HepG2 (cell line): ENCODE data around the gene MB21D2.

ENCODE experiments used
- CBFB ChIP-seq: sonication (generic); formaldehyde crosslinking; IDR thresholded peaks from 2 replicates; pipeline ENCODE4 v1.4.0; 2020; ENCODE audit warnings: missing genetic modification reagents
- IKZF1 ChIP-seq: fragments of 450-650 bp; IDR thresholded peaks from 2 replicates; pipeline ENCODE4 v1.7.1; 2016
- KDM1A ChIP-seq: IDR thresholded peaks from 2 replicates; pipeline ENCODE4 v1.6.1; 2016; ENCODE audit warnings: missing compliant biosample characterization
- KLF15 ChIP-seq: sonication (generic); formaldehyde crosslinking; IDR thresholded peaks from 2 replicates; pipeline ENCODE4 v1.8.1; 2023; ENCODE audit warnings: borderline replicate concordance, mild to moderate bottlenecking, inconsistent platforms, missing genetic modification reagents, mixed read lengths
- POLR2AphosphoS5 ChIP-seq: IDR thresholded peaks from 2 replicates; pipeline ENCODE4 v1.6.1; 2012; ENCODE audit warnings: low read depth, low read length
- SETDB1 ChIP-seq: sonication (generic); formaldehyde crosslinking; IDR thresholded peaks from 2 replicates; pipeline ENCODE4 v1.5.1; 2020; ENCODE audit warnings: missing genetic modification reagents, mild to moderate bottlenecking, borderline replicate concordance
- ZNF24 ChIP-seq: fragments of 450-650 bp; IDR thresholded peaks from 2 replicates; pipeline ENCODE4 v1.6.1; 2017; ENCODE audit warnings: antibody characterized with exemption, mild to moderate bottlenecking
- ZNF468 ChIP-seq: sonication (generic); formaldehyde crosslinking; IDR thresholded peaks from 2 replicates; pipeline ENCODE4 v1.8.0; 2022; ENCODE audit warnings: mild to moderate bottlenecking, moderate library complexity, missing genetic modification reagents
- TF ChIP-seq, protein P1 (sequence below): sonication (generic); formaldehyde crosslinking; IDR thresholded peaks from 2 replicates; pipeline ENCODE4 v1.5.0; 2020; ENCODE audit warnings: mild to moderate bottlenecking, missing genetic modification reagents, moderate library complexity
- TF ChIP-seq, protein P2 (sequence below): sonication (generic); formaldehyde crosslinking; IDR thresholded peaks from 2 replicates; pipeline ENCODE4 v1.8.1; 2023; ENCODE audit warnings: mild to moderate bottlenecking, inconsistent platforms, moderate library complexity, missing genetic modification reagents, borderline replicate concordance
- TF ChIP-seq, protein P3 (sequence below): sonication (generic); formaldehyde crosslinking; IDR thresholded peaks from 2 replicates; pipeline ENCODE4 v1.8.0; 2022; ENCODE audit warnings: low read depth, missing genetic modification reagents
- TF ChIP-seq, protein P4 (sequence below): sonication (generic); formaldehyde crosslinking; IDR thresholded peaks from 2 replicates; pipeline ENCODE4 v1.5.1; 2020; ENCODE audit warnings: mild to moderate bottlenecking, missing genetic modification reagents, borderline replicate concordance

DNA sequence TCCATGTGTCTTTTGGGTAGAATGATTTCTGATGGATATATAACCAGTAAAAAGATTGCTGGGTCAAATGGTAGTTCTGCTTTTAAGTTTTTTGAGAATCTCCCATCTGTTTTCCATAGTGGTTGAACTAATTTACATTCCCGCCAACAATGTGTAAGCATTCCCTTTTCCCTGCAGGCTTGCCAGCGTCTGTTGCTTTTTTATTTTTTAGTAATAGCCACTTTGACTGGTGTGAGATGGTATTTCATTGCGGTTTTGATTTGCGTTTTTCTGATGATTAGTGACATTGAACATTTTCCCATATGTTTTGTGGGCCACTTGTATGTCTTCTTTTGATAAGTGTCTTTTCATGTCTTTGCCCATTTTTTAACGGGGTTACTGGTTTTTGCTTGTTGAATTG, 36.3 kb upstream of the MB21D2 start:
- TF ChIP-seq CBFB (CRISPR knock-in tag) (no peak), POLR2AphosphoS5 (no peak), ZNF468 (CRISPR knock-in tag) (no peak), KDM1A (CRISPR knock-in tag) (no peak), SETDB1 (no peak), IKZF1 (no peak), KLF15 (CRISPR knock-in tag) (no peak), ZNF24 (no peak)
- TF ChIP-seq, protein P1, sequence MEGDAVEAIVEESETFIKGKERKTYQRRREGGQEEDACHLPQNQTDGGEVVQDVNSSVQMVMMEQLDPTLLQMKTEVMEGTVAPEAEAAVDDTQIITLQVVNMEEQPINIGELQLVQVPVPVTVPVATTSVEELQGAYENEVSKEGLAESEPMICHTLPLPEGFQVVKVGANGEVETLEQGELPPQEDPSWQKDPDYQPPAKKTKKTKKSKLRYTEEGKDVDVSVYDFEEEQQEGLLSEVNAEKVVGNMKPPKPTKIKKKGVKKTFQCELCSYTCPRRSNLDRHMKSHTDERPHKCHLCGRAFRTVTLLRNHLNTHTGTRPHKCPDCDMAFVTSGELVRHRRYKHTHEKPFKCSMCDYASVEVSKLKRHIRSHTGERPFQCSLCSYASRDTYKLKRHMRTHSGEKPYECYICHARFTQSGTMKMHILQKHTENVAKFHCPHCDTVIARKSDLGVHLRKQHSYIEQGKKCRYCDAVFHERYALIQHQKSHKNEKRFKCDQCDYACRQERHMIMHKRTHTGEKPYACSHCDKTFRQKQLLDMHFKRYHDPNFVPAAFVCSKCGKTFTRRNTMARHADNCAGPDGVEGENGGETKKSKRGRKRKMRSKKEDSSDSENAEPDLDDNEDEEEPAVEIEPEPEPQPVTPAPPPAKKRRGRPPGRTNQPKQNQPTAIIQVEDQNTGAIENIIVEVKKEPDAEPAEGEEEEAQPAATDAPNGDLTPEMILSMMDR (CRISPR knock-in tag): no peak
- TF ChIP-seq, protein P2, sequence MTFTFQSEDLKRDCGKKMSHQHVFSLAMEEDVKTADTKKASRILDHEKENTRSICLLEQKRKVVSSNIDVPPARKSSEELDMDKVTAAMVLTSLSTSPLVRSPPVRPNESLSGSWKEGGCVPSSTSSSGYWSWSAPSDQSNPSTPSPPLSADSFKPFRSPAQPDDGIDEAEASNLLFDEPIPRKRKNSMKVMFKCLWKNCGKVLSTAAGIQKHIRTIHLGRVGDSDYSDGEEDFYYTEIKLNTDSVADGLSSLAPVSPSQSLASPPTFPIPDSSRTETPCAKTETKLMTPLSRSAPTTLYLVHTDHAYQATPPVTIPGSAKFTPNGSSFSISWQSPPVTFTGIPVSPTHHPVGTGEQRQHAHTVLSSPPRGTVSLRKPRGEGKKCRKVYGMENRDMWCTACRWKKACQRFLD: no peak
- TF ChIP-seq, protein P3, sequence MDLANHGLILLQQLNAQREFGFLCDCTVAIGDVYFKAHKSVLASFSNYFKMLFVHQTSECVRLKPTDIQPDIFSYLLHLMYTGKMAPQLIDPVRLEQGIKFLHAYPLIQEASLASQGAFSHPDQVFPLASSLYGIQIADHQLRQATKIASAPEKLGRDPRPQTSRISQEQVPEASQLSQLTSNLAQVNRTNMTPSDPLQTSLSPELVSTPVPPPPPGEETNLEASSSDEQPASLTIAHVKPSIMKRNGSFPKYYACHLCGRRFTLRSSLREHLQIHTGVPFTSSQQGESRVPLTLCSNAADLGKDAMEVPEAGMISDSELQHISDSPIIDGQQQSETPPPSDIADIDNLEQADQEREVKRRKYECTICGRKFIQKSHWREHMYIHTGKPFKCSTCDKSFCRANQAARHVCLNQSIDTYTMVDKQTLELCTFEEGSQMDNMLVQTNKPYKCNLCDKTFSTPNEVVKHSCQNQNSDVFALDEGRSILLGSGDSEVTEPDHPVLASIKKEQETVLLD (CRISPR knock-in tag): no peak
- TF ChIP-seq, protein P4, sequence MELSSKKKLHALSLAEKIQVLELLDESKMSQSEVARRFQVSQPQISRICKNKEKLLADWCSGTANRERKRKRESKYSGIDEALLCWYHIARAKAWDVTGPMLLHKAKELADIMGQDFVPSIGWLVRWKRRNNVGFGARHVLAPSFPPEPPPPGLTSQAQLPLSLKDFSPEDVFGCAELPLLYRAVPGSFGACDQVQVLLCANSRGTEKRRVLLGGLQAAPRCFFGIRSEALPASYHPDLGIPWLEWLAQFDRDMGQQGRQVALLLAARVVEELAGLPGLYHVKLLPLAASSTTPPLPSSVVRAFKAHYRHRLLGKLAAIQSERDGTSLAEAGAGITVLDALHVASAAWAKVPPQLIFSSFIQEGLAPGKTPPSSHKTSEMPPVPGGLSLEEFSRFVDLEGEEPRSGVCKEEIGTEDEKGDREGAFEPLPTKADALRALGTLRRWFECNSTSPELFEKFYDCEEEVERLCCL (CRISPR knock-in tag): no peak
